ENCODE measurements around the gene JMJD1C.
"Not testable (repeated sequence)": the region's sequence is repeated elsewhere in the genome, so short reads cannot be mapped to it uniquely, and the experiment has no call there.

JMJD1C gene

DNA sequence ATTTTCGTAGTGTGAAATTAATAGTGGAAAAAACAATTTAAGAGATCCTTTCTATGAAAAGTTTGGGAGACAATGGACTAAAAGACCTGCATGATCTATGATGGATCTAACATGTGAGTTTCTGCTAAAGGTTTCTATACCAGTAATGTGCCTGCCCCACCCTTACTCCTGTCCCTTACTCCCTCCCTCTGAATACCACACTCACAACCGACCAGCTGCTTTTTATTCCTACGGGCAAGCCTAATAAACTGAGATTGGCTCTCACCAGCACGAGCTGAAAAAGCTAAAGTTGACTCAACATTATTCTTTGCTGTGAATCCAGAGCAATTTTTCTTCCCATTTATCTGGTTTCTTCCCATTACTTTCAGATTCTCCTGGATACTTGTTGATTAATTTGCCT is 37.6 kb upstream of the JMJD1C start (continued):
- TF ChIP-seq, protein P1, sequence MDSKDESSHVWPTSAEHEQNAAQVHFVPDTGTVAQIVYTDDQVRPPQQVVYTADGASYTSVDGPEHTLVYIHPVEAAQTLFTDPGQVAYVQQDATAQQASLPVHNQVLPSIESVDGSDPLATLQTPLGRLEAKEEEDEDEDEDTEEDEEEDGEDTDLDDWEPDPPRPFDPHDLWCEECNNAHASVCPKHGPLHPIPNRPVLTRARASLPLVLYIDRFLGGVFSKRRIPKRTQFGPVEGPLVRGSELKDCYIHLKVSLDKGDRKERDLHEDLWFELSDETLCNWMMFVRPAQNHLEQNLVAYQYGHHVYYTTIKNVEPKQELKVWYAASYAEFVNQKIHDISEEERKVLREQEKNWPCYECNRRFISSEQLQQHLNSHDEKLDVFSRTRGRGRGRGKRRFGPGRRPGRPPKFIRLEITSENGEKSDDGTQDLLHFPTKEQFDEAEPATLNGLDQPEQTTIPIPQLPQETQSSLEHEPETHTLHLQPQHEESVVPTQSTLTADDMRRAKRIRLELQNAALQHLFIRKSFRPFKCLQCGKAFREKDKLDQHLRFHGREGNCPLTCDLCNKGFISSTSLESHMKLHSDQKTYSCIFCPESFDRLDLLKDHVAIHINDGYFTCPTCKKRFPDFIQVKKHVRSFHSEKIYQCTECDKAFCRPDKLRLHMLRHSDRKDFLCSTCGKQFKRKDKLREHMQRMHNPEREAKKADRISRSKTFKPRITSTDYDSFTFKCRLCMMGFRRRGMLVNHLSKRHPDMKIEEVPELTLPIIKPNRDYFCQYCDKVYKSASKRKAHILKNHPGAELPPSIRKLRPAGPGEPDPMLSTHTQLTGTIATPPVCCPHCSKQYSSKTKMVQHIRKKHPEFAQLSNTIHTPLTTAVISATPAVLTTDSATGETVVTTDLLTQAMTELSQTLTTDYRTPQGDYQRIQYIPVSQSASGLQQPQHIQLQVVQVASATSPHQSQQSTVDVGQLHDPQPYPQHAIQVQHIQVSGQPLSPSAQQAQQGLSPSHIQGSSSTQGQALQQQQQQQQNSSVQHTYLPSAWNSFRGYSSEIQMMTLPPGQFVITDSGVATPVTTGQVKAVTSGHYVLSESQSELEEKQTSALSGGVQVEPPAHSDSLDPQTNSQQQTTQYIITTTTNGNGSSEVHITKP (tag by site-specific recombination; IDR thresholded peaks at IDR 0.05) = no peak
- TF ChIP-seq ZNF223 (tag by site-specific recombination; IDR thresholded peaks at IDR 0.05) = no peak
- TF ChIP-seq ZNF48 (tag by site-specific recombination; IDR thresholded peaks at IDR 0.05) = no peak

DNA sequence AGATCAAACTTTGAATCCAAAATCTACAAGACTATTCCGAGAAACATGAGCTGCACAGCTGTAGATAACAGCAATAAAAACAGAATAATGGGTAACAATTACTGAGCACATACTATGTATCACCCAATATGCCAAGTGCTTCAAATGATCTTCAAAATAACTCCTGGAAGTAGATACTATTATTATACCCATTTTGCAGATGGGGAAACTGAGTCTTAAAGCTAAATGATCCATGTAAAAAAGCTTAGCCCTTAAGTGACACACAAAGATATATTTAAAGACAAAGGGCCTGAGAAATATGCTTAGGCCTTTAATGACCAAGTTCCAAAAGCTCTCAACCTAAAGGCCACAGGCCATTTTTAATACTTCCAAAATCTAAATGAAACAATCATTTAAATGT is 37.1 kb upstream of the JMJD1C start:
- Histone ChIP-seq H3K4me3 (ENCODE audit: low read depth, low read length) (no peak overlapping the region), H3K9me3 (ENCODE audit: control insufficient read depth, insufficient read depth, low read depth, low read length) (no peaks in the 10 kb centered on the region), H3K4me1 (ENCODE audit: control insufficient read depth, insufficient read depth, low read length) (peaks cover 9% of the 10 kb centered on the region), H3K36me3 (ENCODE audit: control insufficient read depth in 2 of 2, insufficient read depth in 1 of 2, low read length in 2 of 2) (no peaks in the 10 kb centered on the region; a peak in 1 of 3 replicates), H3K27ac (ENCODE audit: extremely low read depth, low read depth, low read length) (no peak overlapping the region)
- ChIA-PET POLR2A (interaction anchor here (0.7 kb wide), 1 partner anchor 128 kb away, joined by 8 read pairs; no protein-coding TSS in a partner anchor), CTCF (interaction anchor here (0.6 kb wide), 2 partner anchors 110 to 817 kb away, joined by 3 read pairs; no protein-coding TSS in a partner anchor)
- no peak for TF ChIP-seq ZNF155 (tag by site-specific recombination; IDR thresholded peaks at IDR 0.05)
- TF ChIP-seq ZNF2 (tag by site-specific recombination; IDR thresholded peaks at IDR 0.05) = no peak
- peak; percentile 46; the same call in 1 of the 2 replicates for TF ChIP-seq ZNF664 (tag by site-specific recombination; IDR thresholded peaks at IDR 0.05)
- no peak for TF ChIP-seq ZIC2 (tag by site-specific recombination; IDR thresholded peaks at IDR 0.05)
- TF ChIP-seq ZBTB20 (tag by site-specific recombination; IDR thresholded peaks at IDR 0.05) = no peak
- no peak for TF ChIP-seq ZNF248 (tag by site-specific recombination; IDR thresholded peaks at IDR 0.05)
- no peak for TF ChIP-seq ZNF548 (tag by site-specific recombination; IDR thresholded peaks at IDR 0.05)
- no peak for TF ChIP-seq ZNF19 (tag by site-specific recombination; IDR thresholded peaks at IDR 0.05; ENCODE audit: low read depth)

DNA sequence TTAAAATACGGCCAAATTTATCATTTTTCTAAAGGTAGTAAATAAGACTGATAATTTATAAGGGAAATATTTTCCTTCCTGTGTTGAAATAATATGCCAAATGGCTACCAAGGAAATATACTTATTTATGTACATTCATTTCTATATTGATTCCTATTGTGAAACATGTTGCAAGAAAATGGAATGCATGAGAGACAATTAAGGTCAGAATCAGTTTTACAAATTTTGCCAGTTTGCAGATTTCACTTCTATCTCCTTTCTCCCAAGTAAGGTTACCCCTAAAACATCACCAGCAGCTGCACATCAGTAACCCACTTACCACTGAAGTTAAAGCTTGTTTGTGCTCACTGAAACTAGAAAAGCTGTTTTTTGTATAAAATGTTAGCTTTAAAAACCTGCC is 36.2 kb upstream of the JMJD1C start:
- H3K9me3 ChIP-seq (ENCODE audit: control insufficient read depth, insufficient read depth, low read depth, low read length) = no peaks in the 10 kb centered on the region
- TF ChIP-seq ZNF629 (tag by site-specific recombination; IDR thresholded peaks at IDR 0.05) (no peak), GLI4 (tag by site-specific recombination; IDR thresholded peaks at IDR 0.05) (no peak)
- TF ChIP-seq, protein P2, sequence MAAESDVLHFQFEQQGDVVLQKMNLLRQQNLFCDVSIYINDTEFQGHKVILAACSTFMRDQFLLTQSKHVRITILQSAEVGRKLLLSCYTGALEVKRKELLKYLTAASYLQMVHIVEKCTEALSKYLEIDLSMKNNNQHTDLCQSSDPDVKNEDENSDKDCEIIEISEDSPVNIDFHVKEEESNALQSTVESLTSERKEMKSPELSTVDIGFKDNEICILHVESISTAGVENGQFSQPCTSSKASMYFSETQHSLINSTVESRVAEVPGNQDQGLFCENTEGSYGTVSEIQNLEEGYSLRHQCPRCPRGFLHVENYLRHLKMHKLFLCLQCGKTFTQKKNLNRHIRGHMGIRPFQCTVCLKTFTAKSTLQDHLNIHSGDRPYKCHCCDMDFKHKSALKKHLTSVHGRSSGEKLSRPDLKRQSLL (tag by site-specific recombination; IDR thresholded peaks at IDR 0.05) = no peak
- H3K36me3 ChIP-seq (ENCODE audit: control insufficient read depth in 2 of 2, insufficient read depth in 1 of 2, low read length in 2 of 2) = no peaks in the 10 kb centered on the region; a peak in 1 of 3 replicates
- POLR2A ChIA-PET = no interaction called here
- CTCF ChIA-PET = interaction anchor here (0.6 to 1.0 kb wide), 2 partner anchors 14 to 816 kb away, joined by 3 read pairs; no protein-coding TSS in a partner anchor
- H3K27ac ChIP-seq (ENCODE audit: extremely low read depth, low read depth, low read length) = no peak overlapping the region
- H3K4me1 ChIP-seq (ENCODE audit: control insufficient read depth, insufficient read depth, low read length) = peaks cover 10% of the 10 kb centered on the region
- H3K4me3 ChIP-seq (ENCODE audit: low read depth, low read length) = no peak overlapping the region

DNA sequence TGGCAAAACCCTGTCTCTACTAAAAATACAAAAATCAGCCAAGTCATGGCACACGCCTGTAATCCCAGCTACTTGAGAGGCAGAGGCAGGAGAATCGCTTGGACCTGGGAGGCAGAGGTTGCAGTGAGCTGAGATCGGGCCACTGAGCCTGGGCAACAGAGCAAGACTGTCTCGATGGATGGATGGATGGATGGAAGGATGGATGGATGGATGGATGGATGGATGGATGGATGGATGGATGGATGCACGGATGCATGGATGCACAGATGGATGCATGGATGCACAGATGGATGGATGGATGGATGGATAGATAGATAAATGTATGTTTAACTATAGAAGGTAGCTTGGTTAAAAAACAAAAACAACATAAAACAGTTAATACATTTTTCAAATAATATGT is 34.8 kb upstream of the JMJD1C start:
- H3K27ac ChIP-seq (ENCODE audit: extremely low read depth, low read depth, low read length); POLR2A ChIA-PET; H3K4me3 ChIP-seq (ENCODE audit: low read depth, low read length); H3K9me3 ChIP-seq (ENCODE audit: control insufficient read depth, insufficient read depth, low read depth, low read length); H3K36me3 ChIP-seq (ENCODE audit: control insufficient read depth in 2 of 2, insufficient read depth in 1 of 2, low read length in 2 of 2): not testable (repeated sequence)
- H3K4me1 ChIP-seq (ENCODE audit: control insufficient read depth, insufficient read depth, low read length) = peaks cover 10% of the 10 kb centered on the region
- CTCF ChIA-PET = interaction anchor here (1.1 kb wide), 1 partner anchor 176 kb away, joined by 3 read pairs; no protein-coding TSS in a partner anchor
- peak; percentile 99 for TF ChIP-seq ZNF366 (tag by site-specific recombination; conservative IDR thresholded peaks at IDR 0.05)
- peak; percentile 91 for TF ChIP-seq ZBTB17 (tag by site-specific recombination; IDR thresholded peaks at IDR 0.05)

Measured in HEK293 (cell line).